Neuronal stem cell (in vitro differentiated cells): ENCODE measurements around the gene FIZ1.
A peak's percentile ranks its signal among the peaks of the same experiment; 100 is the strongest.

Experiments used
- DNase-seq: peaks from one replicate; pipeline ENCODE4 v3.0.0-alpha.2; 2013; ENCODE audit warnings: low spot score
- H2AFZ ChIP-seq: one replicate; pipeline ENCODE4 v1.6.1; 2013; ENCODE audit warnings: mild to moderate bottlenecking, low read length, inconsistent platforms
- H2AK5ac ChIP-seq: 2 replicates; pipeline ENCODE4 v1.6.1; 2013; ENCODE audit warnings: low read depth, mild to moderate bottlenecking, inconsistent platforms, low read length, moderate library complexity, mixed read lengths
- H2BK120ac ChIP-seq: 2 replicates; pipeline ENCODE4 v1.6.1; 2013; ENCODE audit warnings: low read depth, mild to moderate bottlenecking, inconsistent platforms, low read length, moderate library complexity, mixed read lengths
- H2BK12ac ChIP-seq: one replicate; pipeline ENCODE4 v1.6.1; 2013; ENCODE audit warnings: low read length, inconsistent platforms
- H2BK15ac ChIP-seq: 2 replicates; pipeline ENCODE4 v1.6.1; 2013; ENCODE audit warnings: mild to moderate bottlenecking, low read length, inconsistent platforms, mixed read lengths
- H2BK5ac ChIP-seq: one replicate; pipeline ENCODE4 v1.6.1; 2013; ENCODE audit warnings: inconsistent platforms, mild to moderate bottlenecking, low read length, moderate library complexity
- H3K14ac ChIP-seq: one replicate; pipeline ENCODE4 v1.6.1; 2013; ENCODE audit warnings: low read length, inconsistent platforms
- H3K18ac ChIP-seq: 2 replicates; pipeline ENCODE4 v1.6.1; 2013; ENCODE audit warnings: low read length, inconsistent platforms
- H3K23ac ChIP-seq: 2 replicates; pipeline ENCODE4 v1.6.1; 2013; ENCODE audit warnings: low read depth, mild to moderate bottlenecking, mixed read lengths, low read length, inconsistent platforms; ENCODE audit not compliant: poor library complexity
- H3K27ac ChIP-seq: replicated peaks from 3 replicates; pipeline ENCODE4 v1.5.1; 2013; ENCODE audit warnings: low read length, inconsistent platforms
- H3K27me3 ChIP-seq, 3 experiments: 2 replicates each; pipeline ENCODE4 v1.6.1; 2013; ENCODE audit warnings: low read length in 3 of 3, mild to moderate bottlenecking in 2 of 3, inconsistent platforms in 1 of 3, low read depth in 1 of 3, mixed read lengths in 1 of 3, moderate library complexity in 1 of 3; ENCODE audit not compliant: control insufficient read depth in 3 of 3, insufficient read depth in 3 of 3
- H3K36me3 ChIP-seq, 2 donors: replicated peaks in 1 of 2; 2 replicates each; pipeline ENCODE4 v1.6.1; 2013; ENCODE audit warnings: low read length in 2 of 2; ENCODE audit not compliant: control insufficient read depth in 2 of 2, insufficient read depth in 2 of 2
- H3K4ac ChIP-seq: 2 replicates; pipeline ENCODE4 v1.6.1; 2013; ENCODE audit warnings: inconsistent platforms, mild to moderate bottlenecking, low read length, moderate library complexity
- H3K4me1 ChIP-seq, 2 donors: 1 replicate in 1 of 2; 2 replicates in 1 of 2; pipeline ENCODE4 v1.6.1; 2013; ENCODE audit warnings: low read length in 2 of 2, low read depth in 1 of 2; ENCODE audit not compliant: control insufficient read depth in 2 of 2, insufficient read depth in 1 of 2
- H3K4me2 ChIP-seq: one replicate; pipeline ENCODE4 v1.6.1; 2013; ENCODE audit warnings: mild to moderate bottlenecking, low read length, inconsistent platforms; ENCODE audit not compliant: insufficient read depth, poor library complexity, severe bottlenecking
- H3K4me3 ChIP-seq, 2 donors: 2 replicates each; pipeline ENCODE4 v1.5.1; 2013; ENCODE audit warnings: low read length in 2 of 2, mild to moderate bottlenecking in 2 of 2, inconsistent platforms in 1 of 2, moderate library complexity in 1 of 2
- H3K79me1 ChIP-seq: one replicate; pipeline ENCODE4 v1.6.1; 2013; ENCODE audit warnings: low read depth, mild to moderate bottlenecking, inconsistent platforms, low read length, moderate library complexity
- H3K9ac ChIP-seq: one replicate; pipeline ENCODE4 v1.6.1; 2013; ENCODE audit warnings: mild to moderate bottlenecking, low read depth, low read length, inconsistent platforms; ENCODE audit not compliant: poor library complexity
- H3K9me3 ChIP-seq, 2 donors: replicated peaks in 1 of 2; 2 replicates each; pipeline versions ENCODE3 to v1.6.1; 2013; ENCODE audit warnings: low read length in 2 of 2, mild to moderate bottlenecking in 2 of 2, inconsistent platforms in 1 of 2, low read depth in 1 of 2, mixed read lengths in 1 of 2, moderate library complexity in 1 of 2; ENCODE audit not compliant: control insufficient read depth in 2 of 2, insufficient read depth in 1 of 2
- H4K8ac ChIP-seq: one replicate; pipeline ENCODE4 v1.6.1; 2013; ENCODE audit warnings: low read depth, mild to moderate bottlenecking, inconsistent platforms, low read length, moderate library complexity
- H4K91ac ChIP-seq: one replicate; pipeline ENCODE4 v1.6.1; 2013; ENCODE audit warnings: low read length, low read depth, mild to moderate bottlenecking, inconsistent platforms; ENCODE audit not compliant: poor library complexity
- WGBS, 2 donors: extraction: QIAGEN DNeasy Blood & Tissue Kit; methylation state at CpG; one replicate each; pipeline ENCODE4 v1.1.7; 2013; ENCODE audit warnings: missing lambda C conversion rate in 2 of 2, mixed read lengths in 1 of 2; ENCODE audit not compliant: insufficient read length in 2 of 2, insufficient replicate concordance in 1 of 2; ENCODE audit errors: extremely low coverage in 2 of 2; 5-methylcytosine and 5-hydroxymethylcytosine counted together

The FIZ1 gene

DNA sequence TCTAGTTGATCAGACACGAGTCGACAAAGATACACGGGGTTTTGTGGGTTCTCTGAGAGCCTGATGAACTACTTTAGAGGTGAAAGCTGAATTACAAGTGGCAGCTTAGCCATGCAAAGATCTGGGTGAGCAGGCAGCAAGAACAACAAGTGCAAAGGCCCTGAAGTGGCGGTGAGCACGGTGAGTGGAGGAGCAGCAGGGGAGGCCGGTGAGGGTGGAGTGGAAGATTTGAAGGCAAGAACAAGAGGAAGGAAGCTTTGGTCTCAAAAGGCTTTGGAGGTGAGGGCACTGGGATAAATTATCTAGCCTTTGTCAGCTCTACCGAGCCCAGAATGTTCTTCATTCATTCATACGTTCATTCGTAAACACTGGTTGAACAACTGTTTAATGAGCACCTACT is 7.5 kb upstream of the FIZ1 start:
- no peak overlapping the region for H3K14ac ChIP-seq
- H3K79me1 ChIP-seq: peaks cover 10% of the 10 kb centered on the region
- peak overlapping the region; percentile 89 for H3K4me2 ChIP-seq
- WGBS, 2 donors: no CpG with 5 or more reads among the region's 9 CpGs
- H3K4me1 ChIP-seq: peaks cover 4 to 9% of the 10 kb centered on the region in 2 donors
- no peak overlapping the region for H3K23ac ChIP-seq
- no peak overlapping the region for H3K4ac ChIP-seq
- H3K27ac ChIP-seq: no peak overlapping the region
- H2BK15ac ChIP-seq: no peak overlapping the region
- H3K36me3 ChIP-seq: peaks cover 7 to 46% of the 10 kb centered on the region in 2 donors
- no peak overlapping the region for H2AFZ ChIP-seq
- peaks cover 0 to 7% of the 10 kb centered on the region in 2 donors for H3K9me3 ChIP-seq
- H4K8ac ChIP-seq: no peak overlapping the region
- no peak overlapping the region for H3K18ac ChIP-seq
- no peak overlapping the region for H2BK120ac ChIP-seq
- H2AK5ac ChIP-seq: no peak overlapping the region
- peak overlapping the region; percentile 73 to 78 for H3K4me3 ChIP-seq
- H4K91ac ChIP-seq: no peak overlapping the region
- no peak overlapping the region for H2BK12ac ChIP-seq
- no peak for DNase-seq
- no peaks in the 10 kb centered on the region for H3K27me3 ChIP-seq
- no peak overlapping the region for H2BK5ac ChIP-seq
- H3K9ac ChIP-seq: no peak overlapping the region

GRCh38 chr19:55606471-55606787 is 7.1 kb upstream of the FIZ1 start:
- Histone ChIP-seq H3K4me1 (peaks cover 4 to 9% of the 10 kb centered on the region in 2 donors), H4K8ac (no peak overlapping the region), H3K18ac (no peak overlapping the region), H2BK120ac (no peak overlapping the region), H3K9me3 (peaks cover 0 to 7% of the 10 kb centered on the region in 2 donors), H3K23ac (no peak overlapping the region), H3K27ac (peak overlapping the region; percentile 27), H2AFZ (no peak overlapping the region), H3K9ac (peak overlapping the region; percentile 81), H2AK5ac (peak overlapping the region; percentile 10), H3K27me3 (no peaks in the 10 kb centered on the region), H3K4me2 (peak overlapping the region; percentile 89), H3K4me3 (peak overlapping the region; percentile 73 to 78), H3K4ac (no peak overlapping the region), H2BK15ac (no peak overlapping the region), H3K36me3 (peaks cover 7 to 42% of the 10 kb centered on the region in 2 donors), H3K79me1 (peaks cover 7% of the 10 kb centered on the region), H3K14ac (no peak overlapping the region), H2BK12ac (no peak overlapping the region), H4K91ac (no peak overlapping the region), H2BK5ac (no peak overlapping the region)
- no CpG with 5 or more reads among the region's 12 CpGs for WGBS, 2 donors
- DNase-seq: no peak

DNA sequence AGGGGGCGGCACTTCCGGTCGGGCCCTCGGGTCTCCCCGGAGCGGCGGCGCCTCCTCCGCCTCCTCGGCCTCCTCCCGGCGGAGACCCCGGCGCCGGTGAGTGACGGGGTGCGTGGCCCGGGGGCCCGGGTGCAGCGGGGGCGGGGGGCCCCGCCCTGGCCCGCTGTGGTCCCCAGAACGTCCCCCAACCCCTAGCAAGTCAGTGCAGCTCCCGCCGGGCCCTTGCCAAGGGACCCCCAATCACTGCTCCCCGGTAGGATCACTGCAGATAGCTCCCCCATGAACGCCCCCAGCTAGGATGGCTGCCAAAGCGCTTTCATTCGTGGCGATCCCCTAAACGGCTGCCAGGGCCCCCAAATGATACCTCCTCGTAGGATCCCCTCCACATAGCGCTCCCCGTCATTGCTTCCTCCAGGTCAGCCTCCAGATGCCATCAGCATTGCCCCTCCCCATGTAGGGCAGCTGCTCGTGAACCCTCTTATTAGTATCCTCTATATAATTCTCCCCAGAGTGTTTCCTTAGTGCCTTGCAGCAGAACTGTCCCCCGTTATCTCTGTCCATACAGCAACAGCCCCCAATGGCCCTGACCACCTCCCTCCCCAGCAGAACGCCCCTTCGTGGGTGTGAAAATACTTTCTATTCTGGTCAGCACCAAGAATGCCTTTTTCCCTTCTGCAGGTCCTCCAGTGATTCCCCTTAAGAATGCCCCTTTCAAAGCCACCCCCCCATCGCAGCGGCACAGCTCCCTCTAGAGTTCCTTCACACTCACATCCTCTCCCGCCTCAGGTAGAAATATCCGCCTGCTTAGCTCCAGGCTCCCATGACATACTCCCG is 6.5 kb upstream of the FIZ1 start, which contains the start of gene ZNF865:
TSS of gene ZNF865 (plus strand) at position 11 of the 834 bp plus-strand sequence. CDS start 7,972 bp downstream, outside the sequence.
- DNase-seq: no peak
- peak within 1 kb of the TSS; percentile 4 for H4K91ac ChIP-seq
- peak within 1 kb of the TSS; percentile 87 for H2BK5ac ChIP-seq
- H3K23ac ChIP-seq: peak within 1 kb of the TSS; percentile 69
- H2AK5ac ChIP-seq: peak within 1 kb of the TSS; percentile 10
- H2BK15ac ChIP-seq: peak within 1 kb of the TSS; percentile 27
- peak within 1 kb of the TSS; percentile 89 for H3K4me2 ChIP-seq
- peaks cover 6 to 12% of the 10 kb centered on the region in 2 donors for H3K4me1 ChIP-seq
- H4K8ac ChIP-seq: no peak within 1 kb of the TSS
- H3K27me3 ChIP-seq: no peaks in the 10 kb centered on the region
- H2BK12ac ChIP-seq: no peak within 1 kb of the TSS
- H3K36me3 ChIP-seq: peaks cover 7 to 36% of the 10 kb centered on the region in 2 donors
- no peak within 1 kb of the TSS for H2BK120ac ChIP-seq
- peaks cover 0 to 7% of the 10 kb centered on the region in 2 donors for H3K9me3 ChIP-seq
- WGBS, 2 donors: no CpG with 5 or more reads among the region's 44 CpGs
- no peak within 1 kb of the TSS for H3K14ac ChIP-seq
- H3K79me1 ChIP-seq: peaks cover 7% of the 10 kb centered on the region
- peak within 1 kb of the TSS; percentile 78 to 95 for H3K4me3 ChIP-seq
- H3K9ac ChIP-seq: peak within 1 kb of the TSS; percentile 82
- H3K18ac ChIP-seq: peak within 1 kb of the TSS; percentile 96
- peak within 1 kb of the TSS; percentile 100 for H3K27ac ChIP-seq
- peak within 1 kb of the TSS; percentile 85 for H3K4ac ChIP-seq
- H2AFZ ChIP-seq: peak within 1 kb of the TSS; percentile 76

- H3K27ac ChIP-seq: peak overlapping the region; percentile 100
- DNase-seq: peak; percentile 99
- peak overlapping the region; percentile 72 to 78 for H3K4me3 ChIP-seq
- H3K4ac ChIP-seq: no peak overlapping the region
- H2BK120ac ChIP-seq: no peak overlapping the region
- H3K18ac ChIP-seq: peak overlapping the region; percentile 80
- no peak overlapping the region for H2BK12ac ChIP-seq
- no peak overlapping the region for H3K23ac ChIP-seq
- no peak overlapping the region for H4K8ac ChIP-seq
- no peak overlapping the region for H3K14ac ChIP-seq
- H3K4me1 ChIP-seq: peaks cover 7 to 14% of the 10 kb centered on the region in 2 donors
- peaks cover 0 to 7% of the 10 kb centered on the region in 2 donors for H3K9me3 ChIP-seq
- no peaks in the 10 kb centered on the region for H3K27me3 ChIP-seq
- peaks cover 7 to 31% of the 10 kb centered on the region in 2 donors for H3K36me3 ChIP-seq
- H3K4me2 ChIP-seq: peak overlapping the region; percentile 42
- H2BK5ac ChIP-seq: peak overlapping the region; percentile 87
- WGBS, 2 donors: no CpG with 5 or more reads among the region's 43 CpGs
- H3K9ac ChIP-seq: no peak overlapping the region
- no peak overlapping the region for H2BK15ac ChIP-seq
- peaks cover 7% of the 10 kb centered on the region for H3K79me1 ChIP-seq
- no peak overlapping the region for H4K91ac ChIP-seq
- no peak overlapping the region for H2AK5ac ChIP-seq
- H2AFZ ChIP-seq: peak overlapping the region; percentile 58
Measured at GRCh38 chr19:55605207-55605636, 5.9 kb upstream of the FIZ1 start.
